COLO829 (cell line): ENCODE results near the gene GDPGP1.
"Not testable (repeated sequence)": the region's sequence is repeated elsewhere in the genome, so short reads cannot be mapped to it uniquely, and the experiment has no call there.

Source experiments
- DNase-seq: peaks from one replicate; pipeline ENCODE4 v3.0.0; 2012; ENCODE audit warnings: low spot score

The GDPGP1 gene

GRCh38 chr15:90234096-90234988, at the start of gene GDPGP1:
GDPGP1 (plus strand) TSS chr15:90234209; CDS start chr15:90240909, 6,700 bp downstream.
- DNase-seq: peak; percentile 99

GRCh38 chr15:90184786-90185704, 49.0 kb upstream of the GDPGP1 start:
- peak; percentile 77 for DNase-seq

- no peak for DNase-seq
Observed at GRCh38 chr15:90187257-90187868, 46.6 kb upstream of the GDPGP1 start.

- DNase-seq: not testable (repeated sequence)
Observed at GRCh38 chr15:90188065-90188464, 45.9 kb upstream of the GDPGP1 start.

- DNase-seq: no peak
Observed at GRCh38 chr15:90188914-90189748, 44.9 kb upstream of the GDPGP1 start.

- no peak for DNase-seq
Observed at GRCh38 chr15:90189781-90190467, 44.1 kb upstream of the GDPGP1 start.

- no peak for DNase-seq
Observed at GRCh38 chr15:90190606-90191343, 43.2 kb upstream of the GDPGP1 start.

GRCh38 chr15:90191344-90191687, 42.7 kb upstream of the GDPGP1 start:
- no peak for DNase-seq

GRCh38 chr15:90191794-90192509, 42.1 kb upstream of the GDPGP1 start:
- no peak for DNase-seq

GRCh38 chr15:90192961-90193786, 40.8 kb upstream of the GDPGP1 start:
- DNase-seq: no peak

GRCh38 chr15:90194655-90195054, 39.4 kb upstream of the GDPGP1 start:
- no peak for DNase-seq

GRCh38 chr15:90200534-90201129, 33.4 kb upstream of the GDPGP1 start:
- DNase-seq: no peak

- DNase-seq: peak; percentile 63
Observed at GRCh38 chr15:90201130-90201943, 32.7 kb upstream of the GDPGP1 start, which contains the start of gene SEMA4B. SEMA4B (plus strand) TSS chr15:90201330; CDS start chr15:90201579, 249 bp downstream.

- DNase-seq: no peak
Observed at GRCh38 chr15:90201944-90202375, 32.0 kb upstream of the GDPGP1 start.

GRCh38 chr15:90202929-90203328, 31.1 kb upstream of the GDPGP1 start:
- no peak for DNase-seq

- no peak for DNase-seq
Observed at GRCh38 chr15:90203473-90203872, 30.5 kb upstream of the GDPGP1 start.

- DNase-seq: peak; percentile 46
Observed at GRCh38 chr15:90203922-90204321, 30.1 kb upstream of the GDPGP1 start.
